Osteocyte (in vitro differentiated cells): ENCODE results near the gene MDM1. TPM values are rescaled to one million over a fixed set of nuclear protein-coding genes. Genes with fewer than 3 reads are reported as not detected.

ENCODE experiments used
- DNase-seq: peaks from one replicate; pipeline ENCODE4 v3.0.0; 2021; ENCODE audit warnings: mixed read lengths; ENCODE audit not compliant: unreplicated experiment; ENCODE audit errors: extremely low spot score
- H3K27ac Mint-ChIP-seq: one replicate; pipeline ENCODE4 v1.8.0; 2021; ENCODE audit warnings: mild to moderate bottlenecking, mixed read lengths; ENCODE audit not compliant: unreplicated experiment
- H3K27me3 Mint-ChIP-seq: one replicate; pipeline ENCODE4 v1.8.0; 2021; ENCODE audit warnings: mixed read lengths; ENCODE audit not compliant: unreplicated experiment
- H3K36me3 Mint-ChIP-seq: one replicate; pipeline ENCODE4 v1.8.0; 2021; ENCODE audit warnings: mixed read lengths; ENCODE audit not compliant: unreplicated experiment
- H3K4me1 Mint-ChIP-seq: one replicate; pipeline ENCODE4 v1.8.0; 2021; ENCODE audit warnings: mixed read lengths; ENCODE audit not compliant: unreplicated experiment
- H3K4me3 Mint-ChIP-seq: one replicate; pipeline ENCODE4 v1.8.0; 2021; ENCODE audit warnings: mild to moderate bottlenecking, moderate library complexity, mixed read lengths; ENCODE audit not compliant: unreplicated experiment
- H3K9me3 Mint-ChIP-seq: one replicate; pipeline ENCODE4 v1.8.0; 2021; ENCODE audit warnings: mixed read lengths; ENCODE audit not compliant: unreplicated experiment
- total RNA-seq: library from RNA; stranded (reverse); gene quantifications from 2 replicates; pipeline ENCODE4 v1.2.1, GENCODE V29; 2021
- TF ChIP-seq, protein P1 (sequence below): fragments of 200-600 bp; sonication (generic); IDR thresholded peaks from 2 replicates; pipeline ENCODE4 v1.5.0; 2021; ENCODE audit warnings: antibody characterized with exemption, mild to moderate bottlenecking, moderate library complexity

MDM1 gene
- total RNA-seq, 1 donor from 2014 or later = 10.9 TPM

DNA sequence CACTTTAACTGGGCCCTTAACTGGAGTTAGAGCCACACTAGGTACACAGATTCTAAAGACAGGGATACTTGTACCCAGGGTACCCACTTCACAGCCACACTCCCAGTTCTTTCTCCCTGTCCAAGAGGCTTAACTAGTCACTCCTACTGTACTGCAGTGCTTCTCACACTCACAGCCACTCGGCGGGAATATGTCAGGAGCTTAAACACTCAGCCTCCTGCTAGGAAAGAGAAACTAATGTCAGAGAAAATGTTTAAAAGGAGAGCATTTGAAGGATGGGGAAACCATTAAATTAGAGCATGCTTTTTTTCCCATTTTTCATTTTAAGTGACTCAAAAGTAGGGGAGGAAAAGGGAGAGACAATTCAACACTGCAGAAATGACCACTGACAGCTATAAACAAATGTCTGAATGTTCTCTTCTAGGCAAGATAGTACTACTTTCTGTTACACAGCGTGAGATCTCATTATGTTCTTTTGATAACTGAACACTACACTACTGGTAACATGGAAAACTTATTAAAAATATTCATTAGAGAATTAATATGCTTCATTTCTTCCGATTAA lies 22.9 kb upstream of the MDM1 start:
- Mint-ChIP-seq H3K4me3 (no peak overlapping the region), H3K4me1 (peaks cover 5% of the 10 kb centered on the region), H3K36me3 (no peaks in the 10 kb centered on the region), H3K9me3 (no peaks in the 10 kb centered on the region), H3K27me3 (no peaks in the 10 kb centered on the region), H3K27ac (no peak overlapping the region)
- no peak for DNase-seq
- TF ChIP-seq, protein P1, sequence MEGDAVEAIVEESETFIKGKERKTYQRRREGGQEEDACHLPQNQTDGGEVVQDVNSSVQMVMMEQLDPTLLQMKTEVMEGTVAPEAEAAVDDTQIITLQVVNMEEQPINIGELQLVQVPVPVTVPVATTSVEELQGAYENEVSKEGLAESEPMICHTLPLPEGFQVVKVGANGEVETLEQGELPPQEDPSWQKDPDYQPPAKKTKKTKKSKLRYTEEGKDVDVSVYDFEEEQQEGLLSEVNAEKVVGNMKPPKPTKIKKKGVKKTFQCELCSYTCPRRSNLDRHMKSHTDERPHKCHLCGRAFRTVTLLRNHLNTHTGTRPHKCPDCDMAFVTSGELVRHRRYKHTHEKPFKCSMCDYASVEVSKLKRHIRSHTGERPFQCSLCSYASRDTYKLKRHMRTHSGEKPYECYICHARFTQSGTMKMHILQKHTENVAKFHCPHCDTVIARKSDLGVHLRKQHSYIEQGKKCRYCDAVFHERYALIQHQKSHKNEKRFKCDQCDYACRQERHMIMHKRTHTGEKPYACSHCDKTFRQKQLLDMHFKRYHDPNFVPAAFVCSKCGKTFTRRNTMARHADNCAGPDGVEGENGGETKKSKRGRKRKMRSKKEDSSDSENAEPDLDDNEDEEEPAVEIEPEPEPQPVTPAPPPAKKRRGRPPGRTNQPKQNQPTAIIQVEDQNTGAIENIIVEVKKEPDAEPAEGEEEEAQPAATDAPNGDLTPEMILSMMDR = no peak

DNA sequence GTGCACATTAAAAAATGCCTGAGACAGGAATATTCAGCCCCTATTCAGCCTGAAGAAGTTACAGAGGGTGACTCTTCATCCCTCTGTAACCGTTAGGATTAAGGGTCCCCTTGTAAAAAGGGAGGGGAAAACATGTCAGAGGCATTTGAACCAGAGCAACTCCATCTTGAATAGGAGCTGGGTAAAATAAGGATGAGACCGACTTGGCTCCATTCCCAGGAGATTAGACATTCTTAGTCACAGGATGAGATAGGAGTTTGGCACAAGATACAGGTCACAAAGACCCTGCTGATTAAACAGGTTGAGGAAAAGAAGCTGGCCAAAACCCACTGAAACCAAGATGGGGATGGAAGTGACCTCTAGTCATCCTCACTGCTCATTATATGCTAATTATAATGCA lies 19.9 kb upstream of the MDM1 start:
- H3K27me3 Mint-ChIP-seq = peaks cover 4% of the 10 kb centered on the region
- no peaks in the 10 kb centered on the region for H3K36me3 Mint-ChIP-seq
- H3K9me3 Mint-ChIP-seq = no peaks in the 10 kb centered on the region
- H3K27ac Mint-ChIP-seq = no peak overlapping the region
- H3K4me1 Mint-ChIP-seq = peaks cover 2% of the 10 kb centered on the region
- TF ChIP-seq, protein P1 = no peak
- H3K4me3 Mint-ChIP-seq = no peak overlapping the region
- DNase-seq = no peak

GRCh38 chr12:68350753-68351152 lies 18.6 kb upstream of the MDM1 start:
- H3K4me1 Mint-ChIP-seq = peaks cover 2% of the 10 kb centered on the region
- H3K9me3 Mint-ChIP-seq = no peaks in the 10 kb centered on the region
- no peak overlapping the region for H3K27ac Mint-ChIP-seq
- TF ChIP-seq, protein P1 = no peak
- H3K4me3 Mint-ChIP-seq = no peak overlapping the region
- no peak for DNase-seq
- no peaks in the 10 kb centered on the region for H3K36me3 Mint-ChIP-seq
- peaks cover 13% of the 10 kb centered on the region for H3K27me3 Mint-ChIP-seq

- Mint-ChIP-seq H3K4me3 (no peak overlapping the region), H3K27ac (no peak overlapping the region), H3K36me3 (no peaks in the 10 kb centered on the region), H3K9me3 (no peaks in the 10 kb centered on the region), H3K27me3 (peaks cover 16% of the 10 kb centered on the region), H3K4me1 (peaks cover 2% of the 10 kb centered on the region)
- DNase-seq = no peak
- TF ChIP-seq, protein P1 = no peak
These were observed 17.9 kb upstream of the MDM1 start for GRCh38 chr12:68349921-68350606.

GRCh38 chr12:68349220-68349621 lies 17.1 kb upstream of the MDM1 start:
- H3K27ac Mint-ChIP-seq = no peak overlapping the region
- no peaks in the 10 kb centered on the region for H3K36me3 Mint-ChIP-seq
- no peak overlapping the region for H3K4me3 Mint-ChIP-seq
- DNase-seq = no peak
- TF ChIP-seq, protein P1 = no peak
- H3K4me1 Mint-ChIP-seq = peaks cover 2% of the 10 kb centered on the region
- H3K9me3 Mint-ChIP-seq = no peaks in the 10 kb centered on the region
- peaks cover 23% of the 10 kb centered on the region for H3K27me3 Mint-ChIP-seq
